ENCODE data around the gene NUP35.

GRCh38 chr2:183093857-183094657 lies 30.2 kb upstream of the NUP35 start:
- TF ChIP-seq POLR2A (IDR thresholded peaks at IDR 0.05) (no peak), CTCF (IDR thresholded peaks at IDR 0.05) (no peak)

Measured in lower leg skin (tissue), 3 donors.